Vagina (tissue), 2 donors: ENCODE results near the gene ETAA1.

Experiments
- CTCF ChIP-seq, 3 experiments: fragments of 450-650 bp in 2 of 3; fragments of 200-600 bp in 1 of 3; sonication (generic) in 1 of 3; IDR thresholded peaks; one replicate each; pipeline ENCODE4 v1.5.1; 2017 to 2019; ENCODE audit warnings: antibody characterized with exemption in 3 of 3, mild to moderate bottlenecking in 2 of 3, moderate library complexity in 2 of 3
- POLR2A ChIP-seq, 2 donors: fragments of 450-650 bp; IDR thresholded peaks; one replicate each; pipeline ENCODE4 v1.6.1; 2017; ENCODE audit warnings: antibody characterized with exemption in 2 of 2, mild to moderate bottlenecking in 2 of 2, moderate library complexity in 2 of 2

GRCh38 chr2:67451086-67451832 is 54.1 kb downstream of the ETAA1 start:
- TF ChIP-seq CTCF (IDR thresholded peaks at IDR 0.05) (no peak), POLR2A (IDR thresholded peaks at IDR 0.05) (no peak)
